Measurements from ENCODE around the gene RAB18.
"Not testable (repeated sequence)": the region's sequence is repeated elsewhere in the genome, so short reads cannot be mapped to it uniquely, and the experiment has no call there.

The RAB18 gene

GRCh38 chr10:27485368-27485767, 18.7 kb upstream of the RAB18 start:
- in situ Hi-C loops (cut with MboI; ENCODE audit: low sequenced_read_pairs): no loop called here
- Histone ChIP-seq H3K9me3 (no peaks in the 10 kb centered on the region), H3K36me3 (replicated peaks) (no peaks in the 10 kb centered on the region), H3K27me3 (ENCODE audit: low read depth) (no peaks in the 10 kb centered on the region), H3K4me1 (no peaks in the 10 kb centered on the region), H3K4me3 (no peak overlapping the region)
- no peak for DNase-seq (ENCODE audit: low spot score in 2 of 2)

- Histone ChIP-seq H3K27me3 (ENCODE audit: low read depth) (no peaks in the 10 kb centered on the region), H3K4me3 (no peak overlapping the region), H3K9me3 (no peaks in the 10 kb centered on the region; the same call in 1 of the 2 replicates), H3K36me3 (replicated peaks) (no peaks in the 10 kb centered on the region), H3K4me1 (no peaks in the 10 kb centered on the region)
- in situ Hi-C loops (cut with MboI; ENCODE audit: low sequenced_read_pairs): no loop called here
- DNase-seq (ENCODE audit: low spot score in 2 of 2): no peak
Measured at GRCh38 chr10:27485986-27486385, 18.1 kb upstream of the RAB18 start.

- no peaks in the 10 kb centered on the region for H3K36me3 ChIP-seq (replicated peaks)
- no peak for DNase-seq (ENCODE audit: low spot score in 2 of 2)
- no peaks in the 10 kb centered on the region; the same call in 1 of the 2 replicates for H3K27me3 ChIP-seq (ENCODE audit: low read depth)
- peaks cover 5% of the 10 kb centered on the region; the same call in 1 of the 2 replicates for H3K4me1 ChIP-seq
- H3K4me3 ChIP-seq: no peak overlapping the region
- no peaks in the 10 kb centered on the region; the same call in 1 of the 2 replicates for H3K9me3 ChIP-seq
- in situ Hi-C loops (cut with MboI; ENCODE audit: low sequenced_read_pairs): no loop called here
Measured at GRCh38 chr10:27490807-27491206, 13.3 kb upstream of the RAB18 start.

- Histone ChIP-seq H3K9me3 (no peaks in the 10 kb centered on the region; the same call in 1 of the 2 replicates), H3K4me1 (peaks cover 5% of the 10 kb centered on the region; the same call in 1 of the 2 replicates), H3K4me3 (no peak overlapping the region), H3K36me3 (replicated peaks) (no peaks in the 10 kb centered on the region), H3K27me3 (ENCODE audit: low read depth) (no peaks in the 10 kb centered on the region; the same call in 1 of the 2 replicates)
- DNase-seq (ENCODE audit: low spot score in 2 of 2): peak in 1 of 2 experiments; percentile 25
- in situ Hi-C loops (cut with MboI; ENCODE audit: low sequenced_read_pairs): no loop called here
Measured at GRCh38 chr10:27494116-27494805, 9.8 kb upstream of the RAB18 start.

- DNase-seq (ENCODE audit: low spot score in 2 of 2): no peak
- H3K36me3 ChIP-seq (replicated peaks): no peaks in the 10 kb centered on the region
- in situ Hi-C loops (cut with MboI; ENCODE audit: low sequenced_read_pairs): no loop called here
- H3K4me1 ChIP-seq: peaks cover 5% of the 10 kb centered on the region; the same call in 1 of the 2 replicates
- H3K4me3 ChIP-seq: no peak overlapping the region
- no peaks in the 10 kb centered on the region; the same call in 1 of the 2 replicates for H3K27me3 ChIP-seq (ENCODE audit: low read depth)
- no peaks in the 10 kb centered on the region; the same call in 1 of the 2 replicates for H3K9me3 ChIP-seq
Measured at GRCh38 chr10:27496137-27496536, 8.0 kb upstream of the RAB18 start.

GRCh38 chr10:27500096-27500495, 4.0 kb upstream of the RAB18 start:
- no peaks in the 10 kb centered on the region for H3K36me3 ChIP-seq (replicated peaks)
- in situ Hi-C loops (cut with MboI; ENCODE audit: low sequenced_read_pairs): no loop called here

GRCh38 chr10:27500886-27501285, 3.2 kb upstream of the RAB18 start:
- in situ Hi-C loops (cut with MboI; ENCODE audit: low sequenced_read_pairs): no loop called here
- no peak for DNase-seq (ENCODE audit: low spot score in 2 of 2)
- H3K27me3 ChIP-seq (ENCODE audit: low read depth): no peaks in the 10 kb centered on the region
- H3K4me1 ChIP-seq: peaks cover 9% of the 10 kb centered on the region
- H3K9me3 ChIP-seq: no peaks in the 10 kb centered on the region
- no peaks in the 10 kb centered on the region for H3K36me3 ChIP-seq (replicated peaks)
- H3K4me3 ChIP-seq: no peak overlapping the region

More at GRCh38 chr10:27500096-27500495, 4.0 kb upstream of the RAB18 start:
- no peak for DNase-seq (ENCODE audit: low spot score in 2 of 2)
- Histone ChIP-seq H3K4me1 (peaks cover 6% of the 10 kb centered on the region), H3K27me3 (ENCODE audit: low read depth) (no peaks in the 10 kb centered on the region; the same call in 1 of the 2 replicates), H3K4me3 (no peak overlapping the region), H3K9me3 (no peaks in the 10 kb centered on the region)

- H3K9me3 ChIP-seq: no peaks in the 10 kb centered on the region
- H3K36me3 ChIP-seq (replicated peaks): no peaks in the 10 kb centered on the region; the same call in 1 of the 2 replicates
- H3K27me3 ChIP-seq (ENCODE audit: low read depth): no peaks in the 10 kb centered on the region
- in situ Hi-C loops (cut with MboI; ENCODE audit: low sequenced_read_pairs): no loop called here
- H3K4me3 ChIP-seq: peak overlapping the region; percentile 92
- no peak for DNase-seq (ENCODE audit: low spot score in 2 of 2)
- peaks cover 16% of the 10 kb centered on the region for H3K4me1 ChIP-seq
Measured at GRCh38 chr10:27503498-27504006, 552 bp upstream of the RAB18 start.

GRCh38 chr10:27504808-27505460, 830 bp downstream of the RAB18 start:
- Histone ChIP-seq H3K4me3 (peak overlapping the region; percentile 92), H3K27me3 (ENCODE audit: low read depth) (no peaks in the 10 kb centered on the region), H3K9me3 (no peaks in the 10 kb centered on the region), H3K4me1 (peaks cover 18% of the 10 kb centered on the region), H3K36me3 (replicated peaks) (no peaks in the 10 kb centered on the region; the same call in none of the 2 replicates)
- in situ Hi-C loops (cut with MboI; ENCODE audit: low sequenced_read_pairs): no loop called here
- no peak for DNase-seq (ENCODE audit: low spot score in 2 of 2)

- peaks cover 18% of the 10 kb centered on the region for H3K4me1 ChIP-seq
- H3K27me3 ChIP-seq (ENCODE audit: low read depth); DNase-seq (ENCODE audit: low spot score in 2 of 2); H3K9me3 ChIP-seq; H3K36me3 ChIP-seq (replicated peaks); in situ Hi-C loops (cut with MboI; ENCODE audit: low sequenced_read_pairs): not testable (repeated sequence)
- peak overlapping the region; percentile 92 for H3K4me3 ChIP-seq
Measured at GRCh38 chr10:27505537-27505936, 1.4 kb downstream of the RAB18 start.

GRCh38 chr10:27506280-27506679, 2.2 kb downstream of the RAB18 start:
- no peaks in the 10 kb centered on the region for H3K27me3 ChIP-seq (ENCODE audit: low read depth)
- no peak for DNase-seq (ENCODE audit: low spot score in 2 of 2)
- peaks cover 4% of the 10 kb centered on the region for H3K36me3 ChIP-seq (replicated peaks)
- H3K4me1 ChIP-seq: peaks cover 18% of the 10 kb centered on the region
- in situ Hi-C loops (cut with MboI; ENCODE audit: low sequenced_read_pairs): no loop called here
- H3K9me3 ChIP-seq: no peaks in the 10 kb centered on the region
- H3K4me3 ChIP-seq: no peak overlapping the region

GRCh38 chr10:27512548-27512947, 8.4 kb downstream of the RAB18 start:
- no peak for DNase-seq (ENCODE audit: low spot score in 2 of 2)
- in situ Hi-C loops (cut with MboI; ENCODE audit: low sequenced_read_pairs): no loop called here
- Histone ChIP-seq H3K4me1 (peaks cover 2% of the 10 kb centered on the region; the same call in 1 of the 2 replicates), H3K4me3 (no peak overlapping the region), H3K9me3 (no peaks in the 10 kb centered on the region), H3K27me3 (ENCODE audit: low read depth) (no peaks in the 10 kb centered on the region), H3K36me3 (replicated peaks) (peaks cover 11% of the 10 kb centered on the region; the same call in 1 of the 2 replicates)

- in situ Hi-C loops (cut with MboI; ENCODE audit: low sequenced_read_pairs): no loop called here
- Histone ChIP-seq H3K36me3 (replicated peaks) (peaks cover 11% of the 10 kb centered on the region; the same call in 1 of the 2 replicates), H3K9me3 (no peaks in the 10 kb centered on the region), H3K27me3 (ENCODE audit: low read depth) (no peaks in the 10 kb centered on the region), H3K4me1 (peaks cover 2% of the 10 kb centered on the region; the same call in 1 of the 2 replicates), H3K4me3 (no peak overlapping the region)
- no peak for DNase-seq (ENCODE audit: low spot score in 2 of 2)
Measured at GRCh38 chr10:27513451-27514191, 9.5 kb downstream of the RAB18 start.

Data from HAP-1 (cell line).